IPS-20b (cell line): ENCODE data around the gene SPATC1L.
"Not testable (repeated sequence)": the region's sequence is repeated elsewhere in the genome, so short reads cannot be mapped to it uniquely, and the experiment has no call there.

Source experiments
- H3K27ac ChIP-seq: one replicate; pipeline ENCODE4 v1.5.1; 2013; ENCODE audit warnings: low read length
- H3K27me3 ChIP-seq: 2 replicates; pipeline ENCODE4 v1.6.1; 2013; ENCODE audit warnings: mild to moderate bottlenecking, low read length, inconsistent platforms; ENCODE audit not compliant: insufficient read depth
- H3K36me3 ChIP-seq: 2 replicates; pipeline ENCODE4 v1.6.1; 2013; ENCODE audit warnings: low read depth, mild to moderate bottlenecking, inconsistent platforms, low read length, moderate library complexity; ENCODE audit not compliant: insufficient read depth
- H3K4me1 ChIP-seq: 2 replicates; pipeline ENCODE4 v1.6.1; 2013; ENCODE audit warnings: mild to moderate bottlenecking, control low read depth, inconsistent platforms, low read length, moderate library complexity; ENCODE audit not compliant: insufficient read depth
- H3K4me3 ChIP-seq: 2 replicates; pipeline ENCODE4 v1.5.1; 2013; ENCODE audit warnings: mild to moderate bottlenecking, low read length, inconsistent platforms
- H3K9ac ChIP-seq: 2 replicates; pipeline ENCODE4 v1.6.1; 2013; ENCODE audit warnings: low read depth, mild to moderate bottlenecking, inconsistent platforms, low read length, moderate library complexity
- H3K9me3 ChIP-seq: 2 replicates; pipeline ENCODE4 v1.6.1; 2013; ENCODE audit warnings: mild to moderate bottlenecking, low read depth, low read length, inconsistent platforms; ENCODE audit not compliant: insufficient read depth

SPATC1L gene

DNA sequence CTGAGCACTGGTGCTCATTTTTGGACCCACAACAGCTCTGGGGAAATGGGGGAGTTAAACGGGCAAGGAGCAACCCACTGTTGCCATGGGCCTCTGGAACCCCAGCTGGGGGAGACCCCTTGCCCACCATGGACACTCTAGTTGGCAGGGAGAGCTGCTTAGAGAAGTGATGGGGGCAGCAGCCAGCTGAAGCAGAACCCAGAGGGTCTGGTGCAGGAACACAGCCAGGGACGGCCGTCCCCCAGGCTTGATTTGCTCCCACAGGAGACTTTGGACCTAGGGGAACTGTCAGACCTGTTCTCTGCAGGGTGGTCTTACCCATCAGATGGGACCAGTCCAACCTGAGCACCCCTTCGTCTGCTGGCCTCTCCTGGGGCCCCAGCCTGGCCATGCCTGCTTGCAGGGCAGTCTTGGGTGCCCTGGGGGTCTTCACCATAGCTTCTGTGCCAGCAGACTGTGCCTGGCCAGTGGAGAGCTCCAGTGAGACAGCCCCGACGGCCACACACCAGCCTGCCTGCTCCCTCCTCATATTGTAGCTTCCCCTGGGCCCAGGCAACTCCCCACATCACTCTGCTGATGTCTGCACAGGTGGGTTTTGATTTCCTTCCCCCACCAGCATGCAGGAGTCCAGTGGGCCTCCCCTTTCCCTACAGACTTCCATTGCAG lies 11.3 kb downstream of the SPATC1L start:
- Histone ChIP-seq H3K27ac (no peak overlapping the region), H3K36me3 (no peaks in the 10 kb centered on the region), H3K27me3 (no peaks in the 10 kb centered on the region), H3K9me3 (no peaks in the 10 kb centered on the region), H3K9ac (no peak overlapping the region), H3K4me1 (no peaks in the 10 kb centered on the region), H3K4me3 (no peak overlapping the region)

DNA sequence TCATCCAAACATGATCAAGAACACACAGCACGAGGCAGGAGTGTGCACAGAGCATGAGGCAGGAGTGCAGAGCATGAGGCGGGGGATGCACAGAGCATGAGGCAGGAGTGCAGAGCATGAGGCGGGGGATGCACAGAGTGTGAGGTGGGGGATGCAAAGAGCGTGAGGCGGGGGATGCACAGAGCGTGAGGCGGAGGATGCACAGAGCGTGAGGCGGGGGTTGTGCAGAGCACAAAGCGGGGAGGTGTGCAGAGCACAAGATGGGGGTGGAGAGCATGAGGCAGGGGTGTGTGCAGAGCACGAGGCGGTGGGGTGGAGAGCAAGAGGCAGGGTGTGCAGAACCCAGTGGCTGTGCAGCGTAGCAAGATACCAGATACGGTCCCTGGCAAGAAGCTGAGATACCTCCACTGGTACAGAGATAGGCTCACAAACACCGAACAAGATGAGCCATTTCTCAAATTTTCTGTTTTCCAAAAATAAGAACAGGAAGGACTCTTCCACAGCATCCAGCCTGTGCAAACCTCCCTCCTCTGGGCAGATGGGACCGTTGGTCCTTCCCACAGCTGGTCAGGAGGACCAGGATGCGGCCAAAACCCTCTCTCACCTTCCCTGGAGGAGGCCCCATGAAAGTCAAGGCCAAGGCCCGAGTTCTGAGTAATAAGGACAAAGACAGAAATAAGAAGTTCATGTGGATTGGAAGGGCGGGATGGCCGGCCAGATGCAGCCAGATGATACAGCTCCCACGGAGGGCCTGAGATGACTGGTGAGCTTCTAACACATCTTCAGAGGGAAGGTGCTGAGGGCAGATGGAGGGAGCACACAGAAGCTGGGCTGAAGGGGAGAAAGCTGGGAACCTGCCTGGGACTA lies 12.0 kb downstream of the SPATC1L start:
- H3K4me3 ChIP-seq = no peak overlapping the region
- no peaks in the 10 kb centered on the region for H3K4me1 ChIP-seq
- no peaks in the 10 kb centered on the region for H3K27me3 ChIP-seq
- no peak overlapping the region for H3K27ac ChIP-seq
- no peaks in the 10 kb centered on the region for H3K9me3 ChIP-seq
- H3K36me3 ChIP-seq = no peaks in the 10 kb centered on the region
- no peak overlapping the region for H3K9ac ChIP-seq

DNA sequence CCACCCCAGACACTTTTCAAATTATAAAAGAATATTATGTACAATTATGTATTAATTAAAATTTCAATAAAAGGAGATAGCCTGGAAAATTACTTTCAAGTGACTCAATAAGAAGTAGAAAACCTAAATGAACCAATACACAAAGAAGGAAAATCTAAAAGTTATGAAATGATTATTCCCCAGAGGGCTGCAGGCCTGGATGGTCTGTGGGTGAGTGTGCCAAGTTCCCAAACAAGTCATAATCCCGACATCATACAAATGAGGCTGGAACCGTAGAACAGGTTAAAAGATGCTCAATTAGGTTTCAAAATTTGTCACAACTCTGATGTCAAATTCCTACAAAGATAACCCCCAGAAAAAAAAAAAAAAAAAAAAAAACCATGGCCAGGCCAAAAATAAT lies 12.7 kb downstream of the SPATC1L start:
- no peak overlapping the region for H3K27ac ChIP-seq
- no peaks in the 10 kb centered on the region for H3K9me3 ChIP-seq
- no peak overlapping the region for H3K9ac ChIP-seq
- H3K4me1 ChIP-seq = no peaks in the 10 kb centered on the region
- H3K4me3 ChIP-seq = no peak overlapping the region
- no peaks in the 10 kb centered on the region for H3K36me3 ChIP-seq
- H3K27me3 ChIP-seq = no peaks in the 10 kb centered on the region

DNA sequence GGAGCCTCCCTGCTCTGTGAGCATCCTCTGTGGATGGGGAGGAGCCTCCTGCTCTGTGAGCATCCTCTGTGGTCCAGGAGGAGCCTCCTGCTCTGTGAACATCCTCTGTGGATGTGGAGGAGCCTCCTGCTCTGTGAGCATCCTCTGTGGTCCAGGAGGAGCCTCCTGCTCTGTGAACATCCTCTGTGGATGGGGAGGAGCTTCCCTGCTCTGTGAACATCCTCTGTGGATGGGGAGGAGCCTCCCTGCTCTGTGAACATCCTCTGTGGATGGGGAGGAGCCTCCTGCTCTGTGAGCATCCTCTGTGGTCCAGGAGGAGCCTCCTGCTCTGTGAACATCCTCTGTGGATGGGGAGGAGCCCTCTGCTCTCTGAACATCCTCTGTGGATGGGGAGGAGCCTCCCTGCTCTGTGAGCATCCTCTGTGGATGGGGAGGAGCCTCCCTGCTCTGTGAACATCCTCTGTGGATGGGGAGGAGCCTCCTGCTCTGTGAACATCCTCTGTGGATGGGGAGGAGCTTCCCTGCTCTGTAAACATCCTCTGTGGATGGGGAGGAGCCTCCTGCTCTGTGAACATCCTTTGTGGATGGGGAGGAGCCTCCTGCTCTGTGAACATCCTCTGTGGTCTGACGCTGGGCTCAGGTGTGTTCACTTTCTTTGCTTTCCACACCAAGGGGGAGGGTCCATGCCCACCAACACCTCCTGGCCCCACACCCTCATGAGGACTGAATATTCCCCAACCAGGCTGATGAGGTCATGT lies 13.6 kb downstream of the SPATC1L start:
- H3K4me1 ChIP-seq, H3K27me3 ChIP-seq, H3K9me3 ChIP-seq, H3K36me3 ChIP-seq, H3K4me3 ChIP-seq, H3K9ac ChIP-seq, H3K27ac ChIP-seq: not testable (repeated sequence)

DNA sequence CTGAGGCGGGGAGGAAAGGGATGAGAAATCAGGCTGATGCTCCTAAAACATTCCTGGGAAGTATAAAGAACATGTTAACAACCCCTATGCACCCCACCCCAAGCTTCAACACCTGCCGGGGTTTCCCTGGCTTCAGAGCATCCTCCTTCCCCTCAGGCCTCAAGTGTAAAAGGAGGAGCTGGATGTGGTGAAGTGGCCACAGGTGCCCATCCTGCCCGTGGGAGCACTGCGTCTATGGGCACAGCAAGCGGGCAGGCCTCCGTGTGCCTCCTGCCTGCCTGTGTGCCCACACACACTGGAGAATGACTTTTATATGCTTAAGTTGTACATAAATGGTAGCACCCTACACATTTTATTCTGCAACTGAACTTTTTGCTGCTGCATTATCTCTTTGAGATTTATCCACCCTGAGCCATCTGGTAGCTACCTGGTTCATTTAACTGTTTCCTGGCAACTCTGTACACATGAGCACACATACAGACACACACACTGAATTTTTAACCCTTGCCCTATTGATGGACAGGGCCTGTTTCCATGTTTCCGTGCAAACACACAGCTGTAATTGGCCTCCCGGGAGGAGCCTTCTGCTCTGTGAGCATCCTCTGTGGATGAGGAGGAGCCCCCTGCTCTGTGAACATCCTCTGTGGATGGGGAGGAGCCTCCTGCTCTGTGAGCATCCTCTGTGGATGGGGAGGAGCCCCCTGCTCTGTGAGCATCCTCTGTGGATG lies 15.4 kb downstream of the SPATC1L start:
- H3K27ac ChIP-seq = no peak overlapping the region
- no peaks in the 10 kb centered on the region for H3K27me3 ChIP-seq
- H3K36me3 ChIP-seq = 0 out of 2 replicates have a peak, but pooled peaks cover 3% of the 10 kb centered on the region
- no peak overlapping the region for H3K4me3 ChIP-seq
- H3K4me1 ChIP-seq = no peaks in the 10 kb centered on the region
- H3K9ac ChIP-seq = no peak overlapping the region
- H3K9me3 ChIP-seq = no peaks in the 10 kb centered on the region

DNA sequence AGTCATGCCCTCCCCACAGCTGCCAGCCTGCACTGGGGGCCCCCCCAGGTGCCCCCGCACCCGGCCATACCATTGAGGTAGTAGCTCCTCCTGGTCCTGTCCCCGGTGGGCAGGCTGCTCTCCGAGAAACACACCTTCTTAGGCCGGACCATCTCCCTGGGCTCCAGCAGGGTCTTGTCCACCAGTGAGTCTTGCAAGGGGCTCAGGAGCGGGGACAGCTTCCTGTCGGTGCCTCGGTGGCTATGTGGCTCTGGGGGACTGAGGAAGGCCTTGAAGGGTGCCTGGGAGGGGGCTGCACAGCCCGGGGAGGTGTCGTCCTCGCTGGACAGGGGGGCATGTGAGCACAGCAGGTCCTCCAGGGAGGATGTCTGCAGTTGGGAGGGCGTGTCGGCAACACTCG lies 16.0 kb downstream of the SPATC1L start:
- H3K27me3 ChIP-seq = no peaks in the 10 kb centered on the region
- H3K4me3 ChIP-seq = no peak overlapping the region

DNA sequence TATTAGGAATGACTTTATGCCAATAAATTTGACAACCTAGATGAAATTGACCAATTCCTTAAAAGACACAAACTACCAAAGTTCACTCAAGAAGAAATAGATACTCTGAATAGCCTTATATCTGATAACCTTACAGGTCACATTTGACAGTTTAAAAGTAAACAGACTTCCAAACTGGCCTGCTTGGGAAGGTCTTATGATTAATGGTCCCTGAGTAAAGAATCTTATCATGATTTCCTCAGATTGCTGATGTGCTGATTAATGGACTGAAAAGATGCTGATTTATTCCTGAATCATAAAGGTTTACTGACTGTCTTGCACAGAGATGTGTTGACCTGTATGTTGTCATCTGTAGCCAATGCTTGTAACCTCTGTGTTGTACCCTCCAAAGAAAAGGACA lies 19.2 kb downstream of the SPATC1L start:
- Histone ChIP-seq H3K4me3 (no peak overlapping the region), H3K4me1 (no peaks in the 10 kb centered on the region), H3K36me3 (0 out of 2 replicates have a peak, but pooled peaks cover 3% of the 10 kb centered on the region), H3K27ac (no peak overlapping the region), H3K9ac (no peak overlapping the region), H3K9me3 (no peaks in the 10 kb centered on the region), H3K27me3 (no peaks in the 10 kb centered on the region)

More for the DNA sequence above, 16.0 kb downstream of the SPATC1L start:
- H3K9ac ChIP-seq = no peak overlapping the region
- H3K36me3 ChIP-seq = 0 out of 2 replicates have a peak, but pooled peaks cover 3% of the 10 kb centered on the region
- H3K27ac ChIP-seq = no peak overlapping the region
- H3K9me3 ChIP-seq = no peaks in the 10 kb centered on the region
- no peaks in the 10 kb centered on the region for H3K4me1 ChIP-seq

DNA sequence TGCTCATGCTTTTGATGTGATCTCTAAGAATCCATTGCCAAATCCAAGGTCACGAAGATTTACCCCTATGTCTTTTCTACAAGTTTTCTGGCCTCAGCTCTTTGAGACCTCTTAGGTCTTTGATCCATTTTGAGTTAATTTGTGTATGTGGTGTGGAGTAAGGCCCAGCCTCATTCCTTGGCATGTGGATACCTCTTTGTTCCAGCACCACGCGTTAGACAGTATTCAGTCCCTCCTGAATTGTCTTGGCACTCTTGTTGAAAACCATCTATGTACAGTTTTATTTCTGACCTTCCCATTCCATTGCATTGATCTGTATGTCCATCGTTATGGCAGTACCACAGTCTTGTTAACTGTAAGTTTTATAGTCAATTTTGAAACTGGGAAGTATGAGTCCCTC lies 20.9 kb downstream of the SPATC1L start:
- Histone ChIP-seq H3K27me3 (no peaks in the 10 kb centered on the region), H3K4me1 (no peaks in the 10 kb centered on the region), H3K27ac (no peak overlapping the region), H3K9ac (no peak overlapping the region), H3K36me3 (0 out of 2 replicates have a peak, but pooled peaks cover 3% of the 10 kb centered on the region), H3K4me3 (no peak overlapping the region), H3K9me3 (no peaks in the 10 kb centered on the region)

DNA sequence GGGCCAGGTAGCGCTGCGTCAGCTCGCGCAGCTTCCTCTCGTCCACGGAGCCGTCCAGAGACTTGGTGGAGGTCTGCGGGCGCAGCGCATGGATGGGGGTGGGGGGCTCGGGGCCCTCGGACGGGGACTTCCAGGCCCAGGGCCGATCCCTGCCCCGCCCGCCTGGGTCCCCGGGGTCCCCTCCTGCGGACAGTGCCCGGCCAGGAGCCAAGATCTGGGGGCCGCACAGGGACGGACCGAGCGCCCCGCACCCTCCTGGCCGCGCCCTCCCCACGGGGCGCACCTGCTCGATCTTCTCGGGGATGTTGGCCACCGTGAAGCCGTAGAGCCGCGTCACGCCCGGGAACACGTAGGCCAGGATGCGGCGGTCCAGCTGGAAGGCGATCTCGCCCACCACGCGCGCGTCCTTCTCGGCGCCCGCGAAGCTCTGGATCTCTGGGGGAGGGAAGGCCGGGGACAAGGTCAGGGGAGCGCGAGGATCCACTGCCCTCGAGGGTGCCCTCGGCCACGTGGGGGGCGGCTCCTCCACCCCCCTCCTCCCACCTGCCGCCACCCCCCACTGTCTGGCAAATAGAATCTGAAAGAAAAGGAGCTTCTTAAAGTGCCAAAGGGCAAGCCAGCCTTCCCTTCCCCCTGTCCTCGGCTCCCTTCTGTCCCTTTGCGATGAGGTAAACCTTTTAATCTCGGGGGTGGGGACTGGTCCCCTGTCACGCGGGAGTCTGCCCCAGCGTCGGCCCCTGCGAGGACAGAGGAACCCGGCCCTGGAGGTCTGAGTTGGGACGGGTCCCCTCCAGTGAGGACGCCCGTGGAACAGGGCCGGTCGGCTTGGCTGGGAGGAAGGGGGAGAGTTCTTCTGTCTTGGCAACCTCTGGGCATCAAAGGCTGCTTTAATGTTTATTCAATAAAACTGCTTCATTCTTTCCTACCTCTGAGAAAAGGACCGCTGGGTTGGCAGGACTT lies 22.3 kb downstream of the SPATC1L start:
- Histone ChIP-seq H3K9me3 (no peaks in the 10 kb centered on the region), H3K4me3 (no peak overlapping the region), H3K36me3 (0 out of 2 replicates have a peak, but pooled peaks cover 3% of the 10 kb centered on the region), H3K4me1 (no peaks in the 10 kb centered on the region), H3K9ac (no peak overlapping the region), H3K27ac (no peak overlapping the region), H3K27me3 (no peaks in the 10 kb centered on the region)

DNA sequence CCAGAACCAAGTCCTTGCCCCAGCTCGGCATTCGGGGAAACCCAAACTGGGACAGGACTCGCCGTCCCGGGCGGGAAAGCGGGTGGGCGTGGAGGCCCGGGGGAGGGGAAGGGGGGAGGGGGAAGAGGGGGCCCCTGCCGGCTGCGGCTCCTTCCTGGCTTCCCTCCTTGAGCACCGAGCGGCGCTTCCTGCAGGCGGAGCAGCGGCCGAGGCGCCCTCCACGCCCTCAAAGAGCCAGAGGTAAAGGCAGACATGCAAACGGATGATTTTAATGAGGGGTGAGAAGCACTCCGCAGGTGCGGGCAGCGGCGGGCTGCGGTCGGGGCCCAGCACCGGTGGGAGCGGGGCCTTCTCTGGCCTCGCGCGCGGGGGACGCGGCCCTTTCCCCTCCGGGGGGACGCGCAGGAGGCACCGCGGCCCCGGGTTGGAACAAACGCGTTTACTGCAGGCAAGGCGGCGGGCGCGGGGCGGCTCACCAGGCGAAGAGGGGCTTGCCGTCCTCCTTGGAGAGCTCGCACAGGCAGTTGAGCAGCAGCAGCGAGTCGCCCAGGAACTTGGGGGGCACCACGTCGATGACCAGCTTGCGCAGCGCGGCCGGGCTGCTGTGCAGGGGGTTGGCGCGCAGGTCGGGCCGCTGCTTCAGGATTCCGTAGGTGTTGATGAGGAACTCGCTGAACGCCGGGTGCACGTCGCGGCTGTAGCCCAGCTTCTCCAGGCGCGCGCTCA lies 23.2 kb downstream of the SPATC1L start:
- no peak overlapping the region for H3K4me3 ChIP-seq
- H3K9me3 ChIP-seq = no peaks in the 10 kb centered on the region
- no peak overlapping the region for H3K27ac ChIP-seq
- 0 out of 2 replicates have a peak, but pooled peaks cover 6% of the 10 kb centered on the region for H3K36me3 ChIP-seq
- H3K27me3 ChIP-seq = no peaks in the 10 kb centered on the region
- H3K4me1 ChIP-seq = no peaks in the 10 kb centered on the region
- H3K9ac ChIP-seq = no peak overlapping the region
